RPMI8226 (cell line): Measurements from ENCODE around the gene LRRC74B.

ENCODE experiments used
- DNase-seq: peaks from one replicate; pipeline ENCODE4 v3.0.0-alpha.2; 2015

The LRRC74B gene

DNA sequence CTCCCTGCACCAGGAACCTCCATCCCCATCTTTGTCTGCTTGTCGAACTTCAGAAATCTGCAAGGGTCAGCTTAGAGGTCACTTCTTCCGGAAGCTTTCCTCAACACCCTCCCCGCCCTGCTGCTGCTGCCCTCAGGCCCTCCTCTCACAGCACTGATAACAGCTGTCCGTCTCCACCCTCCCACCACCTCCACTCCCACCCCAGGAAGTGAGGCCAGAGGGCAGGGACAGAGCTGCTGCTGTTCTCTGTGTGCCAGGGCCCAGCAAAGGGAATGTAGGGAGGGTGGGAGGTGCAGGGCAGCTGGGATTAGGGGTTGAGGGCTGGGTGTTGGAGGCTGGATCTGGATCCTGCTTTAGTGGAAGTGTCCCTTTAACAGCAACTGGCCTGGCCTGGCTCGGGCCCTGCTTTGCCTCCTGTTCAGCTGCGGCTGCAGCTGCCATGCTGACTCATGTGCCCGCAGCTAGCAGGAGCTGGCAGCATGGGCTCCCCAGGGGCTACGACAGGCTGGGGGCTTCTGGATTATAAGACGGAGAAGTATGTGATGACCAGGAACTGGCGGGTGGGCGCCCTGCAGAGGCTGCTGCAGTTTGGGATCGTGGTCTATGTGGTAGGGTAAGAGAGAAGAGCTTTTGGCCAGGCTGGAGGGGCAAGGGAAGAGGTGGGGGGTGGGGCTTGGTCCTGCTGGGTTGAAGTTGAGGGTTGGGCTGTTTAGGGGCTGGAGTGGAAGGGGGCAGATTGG, 30.9 kb upstream of the LRRC74B start, which contains the start of gene P2RX6:
Gene P2RX6 (plus strand): TSS at position 440 of the 740 bp plus-strand sequence. CDS start 10 bp downstream, at position 450.
- DNase-seq: no peak

- no peak for DNase-seq
Measured at GRCh38 chr22:21015466-21016006, 30.2 kb upstream of the LRRC74B start.

GRCh38 chr22:21016644-21017420, 28.9 kb upstream of the LRRC74B start:
- DNase-seq: no peak

- no peak for DNase-seq
Measured at GRCh38 chr22:21018314-21018713, 27.4 kb upstream of the LRRC74B start.

DNA sequence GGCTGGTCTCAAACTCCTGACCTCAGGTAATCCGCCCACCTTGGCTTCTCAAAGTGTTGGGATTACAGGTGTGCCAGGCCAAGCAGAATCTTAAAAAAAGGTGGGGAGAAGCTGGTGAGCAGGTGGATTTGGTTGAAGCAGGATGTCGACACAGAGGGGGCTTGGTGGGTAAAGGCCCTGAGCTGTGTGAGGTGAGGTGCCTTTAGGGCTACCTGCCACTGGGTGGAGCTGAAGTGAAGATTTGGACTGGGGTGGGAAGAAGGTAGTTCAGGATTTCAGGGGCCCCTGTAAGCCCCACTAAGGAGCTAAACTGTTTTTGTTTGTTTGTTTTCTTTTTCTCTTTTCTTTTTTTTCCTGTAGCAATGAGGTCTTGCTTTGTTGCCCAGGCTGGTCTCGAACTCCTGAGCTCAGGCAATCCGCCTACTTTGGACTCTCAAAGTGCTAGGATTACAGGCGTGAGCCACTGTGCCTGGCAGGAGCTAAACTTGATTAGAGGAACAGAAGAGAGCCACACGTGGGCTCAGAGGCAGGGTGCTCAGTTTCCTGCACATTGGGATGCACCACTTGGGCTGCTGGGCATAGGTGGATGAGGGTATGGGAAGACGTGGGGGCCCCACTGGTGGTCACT, 24.8 kb upstream of the LRRC74B start:
- DNase-seq: no peak

DNA sequence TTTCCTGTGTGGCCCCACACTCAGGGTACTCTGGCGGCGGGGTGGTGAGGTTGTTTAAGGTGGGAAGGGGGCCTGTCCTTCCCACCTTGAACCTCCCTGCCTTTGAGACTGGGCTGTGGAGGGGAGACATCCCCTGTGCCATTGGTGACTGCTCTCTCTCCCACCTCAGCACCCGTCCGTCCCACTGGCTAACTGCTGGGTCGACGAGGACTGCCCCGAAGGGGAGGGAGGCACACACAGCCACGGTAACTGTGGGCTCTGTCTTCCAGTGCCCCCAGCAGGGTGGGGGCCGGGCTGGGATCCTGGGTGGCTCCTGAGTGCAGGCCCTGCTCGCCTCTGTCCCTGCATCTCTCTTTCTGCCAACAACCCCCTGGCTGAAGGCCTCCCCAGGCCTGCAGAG, 23.2 kb upstream of the LRRC74B start:
- no peak for DNase-seq

GRCh38 chr22:21022955-21023614, 22.7 kb upstream of the LRRC74B start:
- DNase-seq: no peak

DNA sequence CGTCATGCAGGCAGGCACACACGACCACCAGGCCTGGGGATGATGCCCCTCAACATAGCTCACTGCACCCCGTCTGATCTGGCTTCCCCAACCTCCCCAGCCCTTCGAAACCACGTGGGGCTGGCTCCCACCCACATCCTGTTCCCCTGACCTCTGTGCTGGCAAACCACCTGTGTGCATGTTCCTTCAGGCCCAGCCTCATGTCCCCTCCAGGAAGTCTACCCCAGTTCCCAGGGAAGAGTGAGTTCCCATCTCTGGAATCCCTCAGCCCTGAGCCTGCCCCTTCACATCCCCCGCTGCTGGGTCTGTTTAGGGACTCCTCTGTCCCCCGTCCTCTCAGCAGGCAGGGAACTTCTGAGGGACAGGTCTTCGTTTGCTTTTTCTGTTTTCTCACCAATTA, 20.5 kb upstream of the LRRC74B start:
- DNase-seq: no peak

- no peak for DNase-seq
Measured at GRCh38 chr22:21025763-21026755, 19.7 kb upstream of the LRRC74B start.

- no peak for DNase-seq
Measured at GRCh38 chr22:21026783-21027692, 18.7 kb upstream of the LRRC74B start.

DNA sequence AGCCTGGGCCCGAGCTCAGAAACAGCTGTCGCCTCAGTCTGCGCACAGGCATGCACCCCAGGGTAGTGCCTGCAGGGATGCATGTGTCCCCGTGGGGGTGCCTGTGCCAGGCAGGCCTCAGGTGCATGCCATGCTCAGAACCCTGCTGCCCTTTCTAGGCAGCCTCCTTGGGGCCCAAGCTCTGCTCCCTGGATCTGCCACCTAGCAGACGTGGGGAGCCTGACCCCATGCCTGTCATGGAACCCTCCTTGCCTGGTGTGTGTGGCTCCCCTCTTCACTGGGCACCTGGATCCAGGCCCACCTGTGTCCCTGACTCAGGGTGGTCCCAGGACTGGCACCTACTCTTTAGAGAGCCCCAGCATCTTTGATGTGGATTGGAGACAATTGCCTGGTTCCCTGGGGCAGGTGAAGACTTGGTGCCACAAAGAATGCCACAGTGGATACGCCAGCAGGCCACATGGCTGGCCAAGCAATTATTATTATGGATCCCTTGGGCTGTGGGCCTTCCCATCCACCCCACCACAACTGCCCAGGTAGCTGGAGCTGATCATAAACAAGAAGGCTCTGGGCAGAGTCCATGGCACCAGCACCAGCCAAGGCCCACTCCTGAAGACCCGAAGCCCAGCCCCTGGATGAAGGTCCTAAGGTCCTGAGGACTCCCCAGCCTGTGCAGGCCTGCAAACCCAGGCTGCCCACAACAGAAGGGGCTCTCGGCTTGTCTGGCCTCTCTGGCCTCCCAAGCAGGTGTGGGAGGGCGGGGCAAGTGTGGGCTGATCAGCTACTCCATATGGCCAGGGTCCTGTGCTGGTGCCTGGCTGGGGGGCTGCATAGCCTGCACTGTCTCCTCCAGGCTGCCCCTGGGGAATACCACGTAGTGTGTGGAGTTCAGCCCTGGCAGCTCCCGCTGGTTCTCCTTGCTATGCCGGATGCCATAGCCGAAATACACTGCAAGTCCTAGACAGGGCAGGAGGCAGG, 17.2 kb upstream of the LRRC74B start:
- no peak for DNase-seq

- no peak for DNase-seq
Measured at GRCh38 chr22:21029486-21030025, 16.2 kb upstream of the LRRC74B start.

DNA sequence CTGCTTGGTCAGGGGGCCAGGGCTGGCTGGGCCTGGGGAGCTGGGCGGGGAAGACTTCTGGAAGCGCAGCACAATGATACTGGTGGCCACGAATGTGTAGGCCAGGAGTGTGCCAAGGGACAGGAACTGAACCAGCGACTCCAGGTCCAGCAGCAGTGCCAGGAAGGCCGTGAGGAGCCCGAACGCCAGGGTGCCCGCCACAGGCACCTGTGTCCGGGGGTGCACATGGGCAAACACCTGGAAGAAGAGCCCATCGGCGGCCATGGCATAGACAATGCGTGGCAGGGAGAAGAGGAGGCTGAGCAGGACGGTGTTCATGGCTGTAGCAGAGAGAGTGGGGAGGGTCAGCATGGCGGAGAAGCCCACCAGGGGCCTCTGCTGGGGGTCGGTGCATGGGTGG, 15.7 kb upstream of the LRRC74B start:
- DNase-seq: no peak

DNA sequence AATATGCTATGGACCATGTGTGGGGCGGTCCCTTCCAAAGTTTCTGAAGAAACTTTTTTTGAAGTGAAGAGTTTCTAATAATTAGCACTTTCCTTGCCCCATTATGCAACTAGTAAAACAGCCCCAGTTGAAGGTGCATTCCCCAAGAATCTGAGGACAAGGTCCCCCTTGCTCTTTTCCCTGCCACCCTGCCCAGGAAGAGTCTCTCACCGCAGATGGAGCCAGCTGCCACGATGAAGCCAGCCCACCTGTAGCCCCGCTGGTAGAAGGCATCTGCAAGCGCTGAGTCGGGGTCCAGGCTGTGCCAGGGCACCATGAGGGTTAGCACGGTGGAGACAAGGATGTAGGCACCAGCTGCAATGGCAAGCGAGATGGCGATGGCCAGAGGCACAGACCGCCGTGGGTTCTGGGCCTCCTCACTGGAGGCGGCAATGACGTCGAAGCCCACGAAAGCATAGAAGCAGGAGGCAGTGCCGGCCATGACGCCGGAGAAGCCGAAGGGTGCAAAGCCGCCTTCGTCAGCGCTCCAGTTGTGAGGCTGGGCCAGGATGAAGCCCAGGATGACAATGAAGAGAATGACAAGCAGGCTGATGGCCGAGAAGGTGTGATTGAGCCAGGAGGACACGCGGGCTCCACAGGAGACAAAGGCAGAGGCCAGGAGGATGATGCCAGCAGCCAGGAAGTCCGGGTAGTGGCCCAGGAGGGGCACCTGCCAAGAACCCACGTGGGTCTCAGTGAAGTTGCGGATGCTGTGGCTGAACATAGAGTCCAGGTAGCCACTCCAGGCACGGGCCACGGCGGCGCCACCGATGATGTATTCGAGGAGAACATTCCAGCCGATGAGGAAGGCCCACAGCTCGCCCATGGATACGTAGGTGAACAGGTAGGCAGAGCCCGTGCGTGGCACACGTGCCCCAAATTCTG, 14.9 kb upstream of the LRRC74B start:
- no peak for DNase-seq

DNA sequence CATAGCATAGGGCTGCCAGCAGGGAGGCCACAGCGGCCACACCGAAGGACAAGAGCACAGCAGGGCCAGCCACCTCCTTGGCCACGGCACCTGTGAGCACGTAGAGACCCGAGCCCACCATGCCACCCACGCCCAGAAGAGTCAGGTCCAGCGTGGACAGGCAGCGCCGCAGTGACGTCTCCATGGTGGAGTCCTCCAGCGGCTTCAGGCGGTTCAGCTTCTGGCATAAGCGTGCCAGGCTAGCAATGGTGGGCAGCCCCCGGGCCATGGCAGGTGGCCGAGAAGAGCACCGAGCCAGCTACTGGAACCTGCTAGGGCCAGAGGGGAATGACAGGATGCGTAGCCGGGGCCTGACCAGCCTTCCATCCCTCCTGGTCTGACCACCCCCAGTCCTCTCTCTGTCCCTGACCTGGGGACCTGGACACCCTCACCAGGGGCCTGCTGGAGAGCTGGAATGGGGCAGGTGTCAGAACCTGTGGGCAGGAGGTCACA, 14.2 kb upstream of the LRRC74B start:
- no peak for DNase-seq

DNA sequence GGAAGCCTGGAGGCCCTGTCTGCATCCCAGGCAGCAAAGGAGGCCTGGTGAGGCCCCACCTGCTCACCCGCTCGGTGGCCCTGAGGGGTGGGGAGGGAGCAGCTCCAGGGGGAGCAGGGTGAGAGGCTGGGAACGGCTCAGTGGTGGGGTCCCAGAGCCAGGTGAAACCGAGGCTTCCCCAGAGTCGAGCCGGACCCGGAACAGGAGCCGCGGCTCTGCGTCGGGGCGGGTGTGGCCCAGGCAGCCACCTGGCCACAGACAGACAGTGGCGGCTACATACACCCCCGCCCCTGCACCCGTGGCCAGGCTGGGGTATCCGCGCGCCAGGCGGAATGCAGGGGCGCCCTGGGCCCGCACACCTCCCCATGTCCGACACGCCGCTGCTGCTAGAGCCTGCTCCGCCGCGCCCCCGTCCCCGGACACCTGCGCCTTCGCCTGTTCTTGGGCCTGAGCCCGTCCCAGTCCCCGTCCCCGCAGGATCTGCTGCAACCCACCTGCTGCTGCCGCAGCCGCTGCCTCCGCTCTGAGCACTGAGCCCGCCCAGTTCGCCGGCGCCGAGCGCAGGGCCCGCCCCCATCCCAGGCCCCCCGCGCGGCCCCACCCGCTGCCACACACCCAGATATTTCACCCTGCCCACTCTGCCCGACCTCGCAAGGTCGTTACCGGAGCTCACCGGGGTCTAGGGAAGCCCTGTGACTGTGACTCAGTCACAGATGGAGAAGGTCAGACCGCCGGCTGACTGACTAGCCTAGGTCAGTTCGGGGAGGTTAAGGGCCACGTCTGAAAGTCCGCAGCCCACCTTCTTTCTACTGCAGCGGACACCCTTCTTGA, 13.5 kb upstream of the LRRC74B start, which contains the start of gene SLC7A4:
Gene SLC7A4 (minus strand): TSS at position 525 of the 831 bp plus-strand sequence. CDS start 749 bp downstream, outside the sequence.
- no peak for DNase-seq
